Body of pancreas (tissue), 4 donors: ENCODE measurements around the gene USP24.

Experiments used
- CTCF ChIP-seq, 7 experiments: fragments of 450-650 bp in 4 of 7; fragments of 200-600 bp in 3 of 7; sonication (generic) in 3 of 7; IDR thresholded peaks; one replicate each; pipeline ENCODE4 v1.5.1; 2016 to 2019; ENCODE audit warnings: antibody characterized with exemption in 7 of 7
- POLR2A ChIP-seq, 3 donors: fragments of 450-650 bp; IDR thresholded peaks; one replicate each; pipeline ENCODE4 v1.6.1; 2016; ENCODE audit warnings: antibody characterized with exemption in 3 of 3, mild to moderate bottlenecking in 2 of 3

- no peak for TF ChIP-seq CTCF (IDR thresholded peaks at IDR 0.05)
- no peak for TF ChIP-seq POLR2A (IDR thresholded peaks at IDR 0.05)
These were observed 35.9 kb downstream of the USP24 start for GRCh38 chr1:55179177-55179835.
